NT2/D1 (cell line): ENCODE data around the gene TMEM217.

ENCODE experiments used
- SUZ12 ChIP-seq: IDR thresholded peaks from 2 replicates; pipeline ENCODE4 v1.6.1; 2011; ENCODE audit not compliant: insufficient read length, insufficient read depth; ENCODE audit errors: extremely low read depth
- YY1 ChIP-seq: IDR thresholded peaks from 2 replicates; pipeline ENCODE4 v1.6.1; 2011; ENCODE audit not compliant: insufficient read length, insufficient read depth

GRCh38 chr6:37258405-37259105, 611 bp upstream of the TMEM217 start:
- no peak for TF ChIP-seq YY1
- TF ChIP-seq SUZ12 = no peak
